PC-3 (cell line): ENCODE data around the gene SLC35F3.

Experiments
- CTCF ChIP-seq: fragments of 300-600 bp; sonication (generic); conservative IDR thresholded peaks from 2 replicates; pipeline ENCODE4 v1.5.1; 2017; ENCODE audit warnings: antibody characterized with exemption, low read depth, mild to moderate bottlenecking, low read length
- EZH2 ChIP-seq: fragments of 300-600 bp; sonication (generic); IDR thresholded peaks from one replicate; pipeline ENCODE4 v1.6.1; 2017; ENCODE audit warnings: antibody characterized with exemption, mild to moderate bottlenecking, low read length; ENCODE audit not compliant: unreplicated experiment
- EZH2phosphoT487 ChIP-seq: fragments of 300-600 bp; sonication (generic); IDR thresholded peaks from 2 replicates; pipeline ENCODE4 v1.6.1; 2018; ENCODE audit warnings: mild to moderate bottlenecking, antibody characterized with exemption, low read length, borderline replicate concordance

- TF ChIP-seq CTCF (no peak), EZH2 (no peak), EZH2phosphoT487 (no peak)
Observed at GRCh38 chr1:234094172-234094571, 189.7 kb downstream of the SLC35F3 start.
